H9 (cell line): ENCODE results near the gene ATAD3B. TPM values are rescaled to one million over a fixed set of nuclear protein-coding genes. Genes with fewer than 3 reads are reported as not detected.

ENCODE experiments used
- DNase-seq: peaks from one replicate; pipeline ENCODE4 v3.0.0-alpha.2; 2017
- H2AFZ ChIP-seq: one replicate; pipeline ENCODE4 v1.6.1; 2013; ENCODE audit warnings: mild to moderate bottlenecking, low read length, control low read depth, moderate library complexity
- H2AK5ac ChIP-seq: 2 replicates; pipeline ENCODE4 v1.6.1; 2013; ENCODE audit warnings: low read length, control low read depth, mixed read lengths; ENCODE audit not compliant: insufficient read length
- H2BK120ac ChIP-seq: one replicate; pipeline ENCODE4 v1.6.1; 2013; ENCODE audit warnings: low read depth, mild to moderate bottlenecking, low read length, control low read depth, inconsistent platforms; ENCODE audit not compliant: poor library complexity, severe bottlenecking
- H2BK12ac ChIP-seq: 2 replicates; pipeline ENCODE4 v1.6.1; 2013; ENCODE audit warnings: low read length, control low read depth, mixed read lengths, low read depth; ENCODE audit not compliant: insufficient read length
- H2BK15ac ChIP-seq: 2 replicates; pipeline ENCODE4 v1.6.1; 2013; ENCODE audit warnings: low read depth, low read length, control low read depth
- H2BK20ac ChIP-seq: one replicate; pipeline ENCODE4 v1.6.1; 2013; ENCODE audit warnings: low read depth, mild to moderate bottlenecking, low read length, control low read depth, inconsistent platforms; ENCODE audit not compliant: poor library complexity, severe bottlenecking
- H2BK5ac ChIP-seq: 2 replicates; pipeline ENCODE4 v1.6.1; 2013; ENCODE audit warnings: low read length, control low read depth, mixed read lengths; ENCODE audit not compliant: insufficient read length
- H3K14ac ChIP-seq: 2 replicates; pipeline ENCODE4 v1.6.1; 2013; ENCODE audit warnings: low read length, control low read depth; ENCODE audit not compliant: insufficient read depth
- H3K18ac ChIP-seq: 2 replicates; pipeline ENCODE4 v1.6.1; 2013; ENCODE audit warnings: low read depth, mild to moderate bottlenecking, mixed read lengths, low read length, control low read depth; ENCODE audit not compliant: insufficient read length
- H3K23ac ChIP-seq: 2 replicates; pipeline ENCODE4 v1.6.1; 2013; ENCODE audit warnings: low read length, control low read depth, mixed read lengths, low read depth; ENCODE audit not compliant: insufficient read length
- H3K23me2 ChIP-seq: 2 replicates; pipeline ENCODE4 v1.6.1; 2013; ENCODE audit warnings: low read depth, mild to moderate bottlenecking, mixed read lengths, low read length, control low read depth; ENCODE audit not compliant: insufficient read length, poor library complexity, severe bottlenecking
- H3K27ac ChIP-seq: 2 replicates; pipeline ENCODE4 v1.5.1; 2013; ENCODE audit warnings: low read length, control low read depth, mixed read lengths, low read depth; ENCODE audit not compliant: insufficient read length
- H3K27me3 ChIP-seq: 2 replicates; pipeline ENCODE4 v1.6.1; 2013; ENCODE audit warnings: low read length, control low read depth, inconsistent platforms; ENCODE audit not compliant: insufficient read depth
- H3K4ac ChIP-seq: 2 replicates; pipeline ENCODE4 v1.6.1; 2013; ENCODE audit warnings: low read depth, mild to moderate bottlenecking, control low read depth, inconsistent platforms, low read length, moderate library complexity
- H3K4me1 ChIP-seq: 2 replicates; pipeline ENCODE4 v1.6.1; 2013; ENCODE audit warnings: low read length, control low read depth, inconsistent platforms; ENCODE audit not compliant: insufficient read depth
- H3K4me2 ChIP-seq: 2 replicates; pipeline ENCODE4 v1.6.1; 2013; ENCODE audit warnings: low read length, control low read depth, mixed read lengths; ENCODE audit not compliant: insufficient read length, insufficient read depth
- H3K56ac ChIP-seq: 2 replicates; pipeline ENCODE4 v1.6.1; 2013; ENCODE audit warnings: low read depth, mild to moderate bottlenecking, mixed read lengths, low read length, control low read depth; ENCODE audit not compliant: insufficient read length
- H3K79me1 ChIP-seq: 2 replicates; pipeline ENCODE4 v1.6.1; 2013; ENCODE audit warnings: low read depth, mild to moderate bottlenecking, moderate library complexity, low read length, control low read depth, inconsistent platforms; ENCODE audit not compliant: insufficient read depth, poor library complexity, severe bottlenecking
- H3K79me2 ChIP-seq: 2 replicates; pipeline ENCODE4 v1.6.1; 2013; ENCODE audit warnings: low read length, control low read depth, inconsistent platforms; ENCODE audit not compliant: insufficient read depth
- H3K9ac ChIP-seq: 2 replicates; pipeline ENCODE4 v1.6.1; 2013; ENCODE audit warnings: low read length, control low read depth, mixed read lengths; ENCODE audit not compliant: insufficient read length; ENCODE audit errors: extremely low read depth
- H3K9me3 ChIP-seq: one replicate; pipeline ENCODE4 v1.6.1; 2013; ENCODE audit warnings: low read depth, low read length, inconsistent platforms; ENCODE audit not compliant: control insufficient read depth
- H3T11ph ChIP-seq: one replicate; pipeline ENCODE4 v1.6.1; 2013; ENCODE audit warnings: mild to moderate bottlenecking, low read length, control low read depth, inconsistent platforms
- H4K20me1 ChIP-seq: one replicate; pipeline ENCODE4 v1.6.1; 2013; ENCODE audit not compliant: control insufficient read depth, insufficient read length, insufficient read depth
- H4K5ac ChIP-seq: 2 replicates; pipeline ENCODE4 v1.6.1; 2013; ENCODE audit warnings: low read depth, mild to moderate bottlenecking, mixed read lengths, low read length, control low read depth; ENCODE audit not compliant: insufficient read length
- H4K8ac ChIP-seq: replicated peaks from 2 replicates; pipeline ENCODE4 v1.6.1; 2013; ENCODE audit warnings: low read length, control low read depth, mixed read lengths, low read depth; ENCODE audit not compliant: insufficient read length
- H4K91ac ChIP-seq: 2 replicates; pipeline ENCODE4 v1.6.1; 2013; ENCODE audit warnings: low read depth, mild to moderate bottlenecking, moderate library complexity, mixed read lengths, low read length, control low read depth; ENCODE audit not compliant: insufficient read length
- H3K27ac Mint-ChIP-seq, 3 experiments: 2 replicates in 2 of 3; 3 replicates in 1 of 3; pipeline ENCODE4 v1.8.0; 2020 to 2021; ENCODE audit warnings: mixed read lengths in 3 of 3, mild to moderate bottlenecking in 1 of 3, moderate library complexity in 1 of 3
- H3K27me3 Mint-ChIP-seq: 2 replicates; pipeline ENCODE4 v1.8.0; 2021; ENCODE audit warnings: low read depth, mild to moderate bottlenecking, moderate library complexity, mixed read lengths
- H3K36me3 Mint-ChIP-seq, 3 experiments: 2 replicates in 2 of 3; 3 replicates in 1 of 3; pipeline ENCODE4 v1.8.0; 2020 to 2021; ENCODE audit warnings: low read depth in 3 of 3, mixed read lengths in 3 of 3; ENCODE audit not compliant: insufficient read depth in 1 of 3
- H3K4me1 Mint-ChIP-seq, 2 experiments: 2 replicates each; pipeline ENCODE4 v1.8.0; 2020; ENCODE audit warnings: mixed read lengths in 2 of 2
- H3K4me3 Mint-ChIP-seq, 2 experiments: 2 replicates in 1 of 2; 3 replicates in 1 of 2; pipeline ENCODE4 v1.8.0; 2020 to 2021; ENCODE audit warnings: mild to moderate bottlenecking in 2 of 2, mixed read lengths in 2 of 2, moderate library complexity in 1 of 2
- H3K9me3 Mint-ChIP-seq, 2 experiments: 2 replicates in 1 of 2; 3 replicates in 1 of 2; pipeline ENCODE4 v1.8.0; 2020; ENCODE audit warnings: mild to moderate bottlenecking in 2 of 2, mixed read lengths in 2 of 2, moderate library complexity in 1 of 2
- CTCF ChIP-seq: fragments of 200-600 bp; sonication (generic); conservative IDR thresholded peaks from 3 replicates; pipeline ENCODE4 v1.8.0; 2021; ENCODE audit warnings: antibody characterized with exemption, mild to moderate bottlenecking
- WGBS: extraction: QIAGEN DNeasy Blood & Tissue Kit; methylation state at CpG from one replicate; pipeline ENCODE4 v1.1.7; 2013; ENCODE audit warnings: missing lambda C conversion rate, low lambda C conversion rate, mixed read lengths; ENCODE audit not compliant: insufficient read length; ENCODE audit errors: extremely low coverage; 5-methylcytosine and 5-hydroxymethylcytosine counted together
- total RNA-seq: library from RNA; stranded (reverse); gene quantifications from 2 replicates; pipeline ENCODE4 v1.2.1, GENCODE V29; 2021

The ATAD3B gene
- total RNA-seq, 1 experiment from 2014 or later: 78.6 TPM

GRCh38 chr1:1427106-1427819 is 44.3 kb upstream of the ATAD3B start:
- Histone ChIP-seq H4K5ac (no peak overlapping the region), H4K8ac (no peak overlapping the region), H3K23me2 (peaks cover 3% of the 10 kb centered on the region), H3K9ac (no peak overlapping the region), H3K4ac (no peak overlapping the region), H4K20me1 (no peaks in the 10 kb centered on the region), H3K56ac (no peak overlapping the region), H2AK5ac (no peak overlapping the region), H3K4me1 (peaks cover 7% of the 10 kb centered on the region; the same call in 1 of the 2 replicates), H2BK12ac (no peak overlapping the region), H3K79me1 (no peaks in the 10 kb centered on the region), H3K18ac (peak overlapping the region; percentile 72), H2BK120ac (no peak overlapping the region), H3T11ph (no peak overlapping the region), H3K4me2 (no peak overlapping the region), H2BK5ac (no peak overlapping the region), H3K27me3 (no peaks in the 10 kb centered on the region), H3K27ac (no peak overlapping the region), H3K79me2 (no peaks in the 10 kb centered on the region), H3K23ac (no peak overlapping the region), H3K14ac (peak overlapping the region; percentile 80; the same call in 1 of the 2 replicates), H4K91ac (no peak overlapping the region), H2AFZ (no peak overlapping the region), H2BK15ac (no peak overlapping the region), H3K9me3 (no peaks in the 10 kb centered on the region), H2BK20ac (no peak overlapping the region)
- peak; percentile 87 for DNase-seq
- no peak for TF ChIP-seq CTCF
- Mint-ChIP-seq H3K4me1 (peaks cover 33 to 50% of the 10 kb centered on the region in 2 experiments), H3K36me3 (peaks cover 3 to 5% (median 4%) of the 10 kb centered on the region in 3 experiments; a peak in 6 of 7 replicates), H3K4me3 (peak overlapping the region; percentile 31 to 50; a peak in 2 of 5 replicates), H3K27me3 (no peaks in the 10 kb centered on the region), H3K9me3 (peaks cover 3 to 4% of the 10 kb centered on the region in 2 experiments; a peak in 4 of 5 replicates), H3K27ac (no peak overlapping the region)
- 100% methylated on average over 2 of the region's 66 CpGs for WGBS
